HG03066 (cell line): Measurements from ENCODE around the gene LMO3.
"Not testable (repeated sequence)": the region's sequence is repeated elsewhere in the genome, so short reads cannot be mapped to it uniquely, and the experiment has no call there.

Source experiments
- ATAC-seq: cut with Tn5 transposase; IDR thresholded peaks from one replicate; pipeline ENCODE4 v1.9.1; 2021; ENCODE audit warnings: low read depth; ENCODE audit not compliant: unreplicated experiment

Gene LMO3

DNA sequence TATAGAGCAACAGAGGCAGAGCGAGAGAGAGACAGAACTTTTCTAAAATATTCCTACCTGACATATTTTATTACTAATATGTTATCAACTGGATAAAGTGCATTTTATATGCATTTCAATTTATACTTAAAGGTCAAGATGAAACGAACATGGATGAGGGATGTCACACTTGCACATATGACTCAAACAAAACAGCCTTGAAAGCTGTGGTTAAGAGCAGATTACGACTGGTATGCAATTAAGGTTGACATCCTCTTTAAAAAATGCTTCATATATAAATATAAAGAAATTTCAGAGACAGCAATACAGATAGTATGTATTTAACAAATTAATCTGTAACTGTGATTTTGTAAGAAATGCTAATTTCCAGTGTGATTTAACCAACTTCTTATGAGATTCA is 52.5 kb downstream of the LMO3 start:
- no peak for ATAC-seq

DNA sequence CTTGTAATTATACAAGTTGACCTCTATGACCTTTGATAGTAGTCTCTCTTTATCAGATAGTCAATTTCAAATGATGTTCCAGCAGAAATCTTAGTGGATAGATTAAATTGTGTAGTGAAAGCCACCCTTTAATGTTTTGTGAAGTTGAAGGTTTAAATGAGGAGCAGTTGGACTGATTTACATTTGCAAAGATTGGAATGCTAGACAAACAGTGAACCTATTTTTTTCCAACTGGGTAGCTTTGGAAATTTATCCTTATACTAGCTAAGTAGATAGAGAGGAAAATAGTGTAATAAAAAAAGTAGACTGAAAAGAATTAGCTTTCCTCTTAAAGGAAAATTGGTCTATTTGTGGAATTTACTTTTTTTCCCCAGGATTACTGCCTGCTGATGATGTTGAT is 53.7 kb downstream of the LMO3 start:
- no peak for ATAC-seq

DNA sequence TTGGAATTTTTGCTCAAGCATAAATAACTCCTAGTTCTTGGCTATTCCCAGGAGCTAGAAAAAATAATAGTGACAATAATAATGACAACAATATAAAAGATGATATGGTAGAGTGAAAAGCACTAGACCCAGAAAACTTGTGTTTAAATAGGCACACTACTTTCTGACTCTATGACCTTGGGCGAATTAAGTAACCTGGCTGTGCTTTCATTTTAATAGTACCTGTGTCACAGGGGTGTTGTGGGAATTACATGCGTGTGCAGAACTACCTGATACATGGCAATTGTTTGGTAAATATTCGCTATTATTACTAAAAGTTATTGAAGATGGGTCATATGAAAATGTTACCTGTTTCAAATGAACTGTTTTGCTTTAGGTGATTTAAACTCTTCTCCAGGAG is 60.1 kb downstream of the LMO3 start:
- ATAC-seq: no peak

DNA sequence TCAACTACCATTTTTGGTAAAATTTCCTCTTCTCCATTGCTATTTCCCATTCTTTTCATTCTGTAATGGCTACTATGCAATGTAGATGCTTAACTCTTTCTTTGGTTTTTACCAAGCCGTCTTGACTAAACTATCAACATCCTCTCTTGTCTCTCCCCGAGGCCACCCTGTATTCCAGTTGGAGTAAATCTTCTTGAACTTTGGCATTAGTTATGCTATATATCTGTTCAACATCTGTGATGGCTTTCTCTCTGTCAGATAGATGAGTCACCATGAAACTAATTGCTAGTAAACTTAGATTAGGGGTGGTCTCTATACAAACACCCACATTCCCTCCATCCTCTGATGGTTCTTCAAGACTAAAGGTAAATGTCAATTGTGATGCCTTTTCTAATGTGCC is 63.4 kb downstream of the LMO3 start:
- no peak for ATAC-seq

DNA sequence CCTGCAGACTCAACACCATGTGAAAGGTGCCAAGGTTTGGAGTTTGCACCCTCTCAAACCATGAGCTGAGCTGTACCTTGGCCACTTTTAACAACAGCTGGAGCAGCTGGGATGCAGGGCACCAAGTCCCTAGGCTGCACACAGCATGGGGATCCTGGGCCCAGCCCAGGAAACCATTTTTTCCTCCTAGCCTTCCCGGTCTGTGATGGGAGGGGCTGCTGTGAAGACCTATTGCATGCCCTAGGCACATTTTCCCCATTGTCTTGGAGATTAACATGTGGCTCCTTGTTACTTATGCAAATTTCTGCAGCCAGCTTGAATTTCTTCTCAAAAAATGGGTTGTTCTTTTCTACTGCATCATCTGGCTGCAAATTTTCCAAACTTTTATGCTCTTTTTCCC is 68.3 kb downstream of the LMO3 start:
- not testable (repeated sequence) for ATAC-seq

DNA sequence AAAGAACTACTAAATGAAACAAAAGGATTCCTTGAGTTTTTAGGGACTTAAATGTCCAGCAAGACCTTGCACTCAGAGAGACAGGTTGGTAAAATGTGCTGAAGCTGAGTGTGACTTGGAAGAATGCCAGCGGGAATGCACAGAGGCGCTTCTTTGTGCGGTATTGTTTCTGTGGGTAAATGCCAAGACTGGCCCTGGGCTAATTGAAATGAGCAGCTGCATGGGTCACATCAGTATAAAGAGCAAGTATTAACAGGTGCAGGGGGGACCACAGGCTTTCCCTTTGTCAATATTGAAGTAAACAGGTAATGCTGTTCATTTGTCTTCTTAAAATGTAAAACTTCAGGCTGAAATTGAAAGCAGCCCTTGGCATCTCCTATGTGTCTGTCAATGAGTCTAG is 74.3 kb downstream of the LMO3 start:
- ATAC-seq: peak; percentile 70

DNA sequence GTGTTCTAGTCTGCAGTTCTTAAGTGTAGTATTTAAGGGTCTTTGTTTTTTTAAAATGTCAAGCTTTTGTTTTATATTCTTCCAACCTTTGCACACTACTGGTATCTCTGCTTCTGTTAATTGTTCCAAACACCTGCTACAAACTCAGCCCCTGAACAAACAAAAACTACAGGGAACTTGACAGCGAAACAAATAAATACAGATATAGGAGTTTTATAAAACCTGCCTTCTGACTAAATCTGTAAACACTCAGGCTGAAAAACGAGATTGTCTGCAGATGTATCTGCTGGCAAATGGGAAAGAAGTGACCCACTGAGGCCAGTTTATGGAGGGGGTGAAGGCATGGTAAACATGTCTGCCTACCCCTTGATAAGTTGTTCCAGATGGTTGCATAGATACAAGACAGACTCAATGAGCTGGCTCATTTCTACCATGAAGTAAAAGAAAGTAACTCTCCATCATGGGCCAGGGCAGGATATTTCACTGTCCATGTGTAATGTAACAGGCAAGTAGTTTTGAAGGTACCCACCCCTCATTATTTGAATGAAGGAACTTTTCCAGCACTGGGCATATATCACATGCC is 75.6 kb downstream of the LMO3 start:
- ATAC-seq: no peak

DNA sequence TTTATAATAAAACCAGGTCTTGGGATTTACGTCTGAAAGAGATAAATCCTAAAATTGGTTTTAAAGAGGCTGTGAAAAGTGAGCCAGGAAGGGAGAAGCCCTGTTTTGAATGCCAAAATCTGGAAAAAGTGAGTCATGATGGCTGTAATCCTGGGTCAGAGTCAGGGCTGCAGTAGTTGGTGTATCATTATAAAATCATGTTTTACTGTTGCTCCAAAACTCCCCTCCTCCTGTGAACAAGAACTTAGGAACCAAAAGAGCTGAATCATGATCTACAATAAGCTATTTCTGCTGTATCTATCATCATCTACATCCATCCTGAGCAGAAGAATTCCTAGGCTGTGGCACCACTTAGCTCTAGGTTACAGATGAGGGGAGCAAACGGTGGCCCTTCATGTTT is 79.3 kb downstream of the LMO3 start:
- no peak for ATAC-seq

DNA sequence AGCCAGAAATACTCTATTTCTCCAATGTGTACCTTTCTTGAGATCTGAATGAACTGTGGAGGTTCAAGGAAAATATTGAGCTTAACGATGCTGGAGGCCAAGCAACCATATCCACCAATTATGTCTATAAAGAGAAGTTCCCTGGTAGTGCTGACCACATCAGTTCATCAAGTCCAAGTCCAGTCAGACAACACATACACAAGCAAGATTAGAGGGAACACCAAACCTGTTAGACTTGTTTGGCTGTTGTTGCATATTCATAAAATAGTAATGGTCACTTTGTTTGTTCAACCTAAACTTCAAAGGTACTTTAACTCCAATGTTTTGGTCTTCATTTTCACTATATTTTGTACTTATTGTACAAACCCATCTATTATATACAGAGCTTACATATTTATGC is 81.6 kb downstream of the LMO3 start:
- no peak for ATAC-seq

DNA sequence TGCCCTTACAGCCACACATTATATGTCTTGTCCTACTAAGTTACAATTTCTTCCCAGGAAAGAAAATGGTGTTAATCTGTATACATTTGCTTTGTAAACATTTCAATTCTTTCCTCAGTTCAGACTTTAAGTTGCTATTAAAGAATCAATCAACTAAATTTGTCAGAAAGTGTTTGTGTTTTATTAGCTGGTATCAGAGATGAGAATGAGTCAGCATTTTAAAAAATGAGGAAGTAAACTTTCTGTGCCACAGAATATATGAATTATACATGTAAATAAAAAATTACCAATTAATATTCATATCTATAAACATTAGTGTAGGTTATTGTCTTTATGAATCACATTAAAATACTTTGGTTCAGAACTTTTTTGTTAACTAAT is 82.0 kb downstream of the LMO3 start:
- no peak for ATAC-seq

DNA sequence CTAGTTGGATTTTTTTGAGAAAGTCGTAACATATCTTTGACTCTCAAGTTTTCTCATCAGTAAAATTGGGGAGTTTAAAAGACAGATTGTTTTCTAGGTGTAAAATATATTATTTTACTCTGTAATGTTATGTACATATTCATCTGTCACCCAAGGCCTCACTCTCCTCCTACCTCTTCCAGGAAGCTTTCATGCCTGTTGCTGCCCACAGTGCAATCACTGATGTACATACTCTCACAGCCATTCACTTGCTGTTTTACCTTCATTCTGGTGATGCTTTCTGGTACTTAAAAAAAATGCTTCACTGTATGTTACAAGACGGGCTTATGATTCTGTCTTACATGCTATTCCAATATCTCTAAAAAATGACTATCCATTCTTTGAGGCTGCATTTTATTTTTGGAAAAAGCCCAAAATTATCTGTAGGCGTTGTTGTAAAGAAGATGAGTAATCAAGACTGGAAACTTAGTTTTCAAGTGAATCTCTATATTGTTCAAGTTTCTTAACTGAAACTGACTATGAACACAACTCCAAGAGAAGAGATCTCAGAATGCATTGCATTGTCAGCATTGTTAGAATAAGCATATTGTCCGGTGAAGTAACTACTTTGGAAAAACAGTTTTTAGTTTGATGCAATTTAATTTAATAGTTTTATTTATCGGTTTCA is 82.5 kb downstream of the LMO3 start:
- no peak for ATAC-seq

DNA sequence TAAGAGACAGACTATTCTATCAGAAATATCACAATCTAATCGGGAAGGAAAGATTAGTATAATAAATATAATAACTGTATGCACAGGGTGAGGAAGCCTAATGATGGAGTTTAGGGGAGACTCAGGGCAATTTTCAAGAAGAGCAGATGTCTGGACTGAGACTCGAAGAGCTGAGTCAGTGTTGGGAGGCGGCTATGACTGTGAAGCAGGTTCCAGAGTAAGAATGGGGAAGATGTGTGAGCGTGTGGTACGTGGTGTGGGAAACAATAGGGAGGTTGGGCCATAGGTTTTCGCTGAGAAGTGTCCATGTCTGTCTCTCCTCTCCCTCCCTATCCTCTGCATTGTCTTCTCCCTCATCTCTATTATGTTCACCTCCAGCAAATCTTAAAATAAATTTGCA is 85.6 kb downstream of the LMO3 start:
- ATAC-seq: no peak

DNA sequence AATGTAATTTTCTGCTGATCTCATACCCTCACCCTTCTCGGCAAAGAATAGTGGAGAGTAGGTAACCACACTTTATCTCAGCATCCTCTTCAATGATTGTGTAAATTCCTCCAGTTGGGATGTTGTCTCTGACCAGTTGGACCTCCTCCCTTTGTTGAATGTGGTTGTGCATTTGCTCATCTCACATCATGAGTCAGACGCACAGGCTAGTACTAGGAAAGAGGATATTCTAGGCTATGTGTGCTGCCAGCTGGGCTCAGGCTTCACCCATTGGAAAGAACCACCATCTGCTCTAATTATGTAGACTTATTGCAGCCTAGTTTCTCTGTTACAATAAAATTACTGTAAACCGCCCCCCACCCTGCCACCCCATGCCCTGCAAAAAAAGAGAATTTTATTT is 90.3 kb downstream of the LMO3 start:
- ATAC-seq: no peak

DNA sequence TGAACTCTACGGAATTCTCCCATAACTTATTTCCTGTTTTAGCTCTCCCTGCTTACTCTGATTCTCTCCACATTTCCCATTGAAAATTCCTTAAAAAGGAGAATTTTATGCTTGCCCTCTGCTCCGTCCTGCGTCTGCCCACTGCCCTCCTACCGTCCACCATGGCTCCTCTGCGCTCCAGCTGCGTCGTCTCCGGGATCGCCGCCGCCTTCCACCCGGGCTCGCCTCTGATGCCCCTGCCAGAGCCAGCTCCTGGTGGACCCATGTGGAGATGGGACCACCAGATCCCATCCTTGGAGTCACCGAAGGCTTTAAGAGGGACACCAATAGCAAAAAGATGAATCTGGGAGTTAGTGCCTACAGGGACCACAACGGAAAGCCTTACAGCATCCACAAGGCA is 92.7 kb downstream of the LMO3 start:
- no peak for ATAC-seq

DNA sequence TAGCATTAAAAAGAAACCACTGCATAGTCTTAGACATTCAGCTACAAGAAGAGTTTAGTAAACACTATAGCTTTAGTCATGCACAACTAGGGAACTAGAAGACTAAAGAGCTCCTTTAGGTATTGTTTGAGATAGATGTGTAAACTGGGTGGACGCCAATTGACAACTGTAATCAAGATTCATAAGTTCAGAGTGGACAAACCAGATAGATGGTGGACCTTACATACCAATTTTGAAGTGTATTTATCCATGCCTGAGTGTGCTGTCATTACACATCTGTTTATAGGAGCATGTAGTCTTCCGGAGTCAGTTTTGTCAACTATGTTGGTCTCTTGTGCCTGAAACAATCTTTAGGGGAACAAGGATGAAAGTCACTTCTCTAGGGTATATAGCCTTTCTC is 96.6 kb downstream of the LMO3 start:
- no peak for ATAC-seq

DNA sequence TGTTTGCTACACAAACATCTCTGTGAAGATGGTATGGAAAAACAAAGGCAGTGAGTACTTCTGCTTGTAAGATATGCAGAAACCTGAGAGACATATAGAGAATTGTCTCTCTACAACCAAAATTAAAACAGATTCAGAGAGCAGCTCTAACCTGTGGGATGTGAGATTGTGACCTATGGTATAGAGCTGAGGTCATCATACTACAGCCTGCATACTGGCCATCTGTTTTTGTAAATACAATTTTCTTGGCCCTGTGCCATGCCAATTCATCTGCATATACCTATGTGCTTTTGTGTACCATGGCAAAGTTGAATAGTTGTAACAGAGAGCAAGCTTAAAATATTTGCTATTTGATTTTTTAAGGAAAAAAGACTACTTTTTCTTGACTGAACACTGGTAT is 99.6 kb downstream of the LMO3 start:
- ATAC-seq: no peak

DNA sequence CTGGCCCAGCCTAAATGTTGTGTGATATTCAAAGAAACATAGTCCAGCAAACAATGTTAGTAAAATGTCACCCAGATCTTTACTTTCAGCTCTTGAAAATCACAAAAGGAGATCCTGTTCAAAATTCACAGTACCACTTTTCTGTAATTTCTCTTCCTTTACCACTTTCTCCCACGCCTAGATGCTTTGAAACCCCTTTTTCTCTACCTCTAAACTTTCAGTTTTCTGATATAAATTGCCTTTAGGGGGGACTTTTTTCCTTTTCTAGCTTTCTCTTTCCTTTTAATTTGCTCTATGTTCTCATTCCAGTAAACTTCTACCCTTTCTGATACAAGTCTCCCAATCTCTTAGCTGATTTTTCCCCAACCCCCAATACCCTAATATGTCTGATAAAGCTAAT is 101.8 kb downstream of the LMO3 start:
- no peak for ATAC-seq

DNA sequence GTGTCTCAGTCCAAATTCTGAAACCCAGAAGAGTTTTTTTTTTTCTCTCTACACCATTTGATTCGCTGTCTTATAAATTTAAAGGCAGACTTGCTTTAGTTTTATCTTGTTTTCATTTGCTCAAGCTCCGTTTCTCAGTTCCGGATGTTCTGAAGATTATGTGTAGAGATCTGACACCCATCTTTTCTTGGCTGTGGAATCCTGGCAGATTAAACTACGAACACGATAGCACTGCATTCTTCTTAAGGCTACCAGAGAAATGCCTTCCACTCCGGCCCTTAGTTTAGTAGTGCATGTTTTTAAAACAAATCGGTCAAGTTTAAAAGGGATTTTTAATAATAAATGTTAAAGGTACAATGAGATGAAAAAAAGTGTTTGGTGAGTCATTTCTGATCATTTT is 106.4 kb downstream of the LMO3 start:
- ATAC-seq: no peak
